Heart left ventricle (tissue), 13 donors: Measurements from ENCODE around the gene B3GALT5.

Source experiments
- CTCF ChIP-seq, 12 donors: fragments of 200-600 bp; sonication (generic) in 4 of 12; IDR thresholded peaks; one replicate each; pipeline versions ENCODE4 v1.5.0 to v1.8.0; 2018 to 2022; ENCODE audit warnings: antibody characterized with exemption in 12 of 12, mild to moderate bottlenecking in 5 of 12
- POLR2A ChIP-seq, 2 donors: fragments of 450-650 bp; IDR thresholded peaks; one replicate each; pipeline ENCODE4 v1.6.1; 2017; ENCODE audit warnings: antibody characterized with exemption in 2 of 2, mild to moderate bottlenecking in 2 of 2, moderate library complexity in 2 of 2
- donor health status: ischemic (EF 13 %, LVEDD 7.1; RV severe dilation, severe dysfunction).
- donor health status: DM: no; HTN: yes; CAD: no.
- donor health status: DM: no; HTN: no; CAD: no.
- donor health status: ischemic (EF 25% LVEDD 6.9; RV normal size, moderate dysfunction).
- donor health status: ischemic (EF 25% LVEDD 5.7; RV mildly dilated, moderate dysfunction).
- donor health status: ischemic (EF 35%, LVEDD 5.7; RV mildly dilated, moderate dysfunction).
- donor health status: nonischemic (EF 11% LVEDD 7.7; RV severe dilation, severe dysfunction).
- donor health status: DM: yes; HTN: yes; CAD: no.
- donor health status: PGD.
- donor health status: ischemic (EF 29% LVEDD 5.4; RV normal size, mild dysfunction).
- donor health status: nonischemic (EF 23%, LVEDD 6.1; RV moderate dilation, normal function).

- TF ChIP-seq POLR2A (IDR thresholded peaks at IDR 0.05), result no peak
- peak in 1 of 12 donors; percentile 3 for TF ChIP-seq CTCF (IDR thresholded peaks at IDR 0.05)
Measured at GRCh38 chr21:39712976-39713375, 100.2 kb downstream of the B3GALT5 start.
